NCI-H146 treated with DMSO at 0.1 percent for 48 hours (cell line): Measurements from ENCODE around the gene ARL5B.
A peak's percentile ranks its signal among the peaks of the same experiment; 100 is the strongest.

Source experiments
- DNase-seq: peaks from one replicate; lab custom pipeline; 2025; ENCODE audit not compliant: unreplicated experiment; lab: John Stamatoyannopoulos, UW

The ARL5B gene

GRCh38 chr10:18658271-18659124 lies 733 bp upstream of the ARL5B start:
- DNase-seq, result peak; percentile 50

GRCh38 chr10:18659819-18660535 lies 746 bp downstream of the ARL5B start:
- DNase-seq, result peak; percentile 82

- DNase-seq, result no peak
Observed at GRCh38 chr10:18660816-18661431, 1.7 kb downstream of the ARL5B start.

GRCh38 chr10:18664841-18665478 lies 5.7 kb downstream of the ARL5B start:
- DNase-seq, result no peak

- DNase-seq, result no peak
Observed at GRCh38 chr10:18665815-18666558, 6.8 kb downstream of the ARL5B start.

- no peak for DNase-seq
Observed at GRCh38 chr10:18666810-18667209, 7.6 kb downstream of the ARL5B start.

- no peak for DNase-seq
Observed at GRCh38 chr10:18668026-18668425, 8.8 kb downstream of the ARL5B start.

- DNase-seq, result no peak
Observed at GRCh38 chr10:18675086-18675801, 16.0 kb downstream of the ARL5B start.

GRCh38 chr10:18680754-18681153 lies 21.5 kb downstream of the ARL5B start:
- DNase-seq, result no peak

- no peak for DNase-seq
Observed at GRCh38 chr10:18681366-18681765, 22.1 kb downstream of the ARL5B start.

- no peak for DNase-seq
Observed at GRCh38 chr10:18681971-18682411, 22.8 kb downstream of the ARL5B start.

GRCh38 chr10:18683427-18683826 lies 24.2 kb downstream of the ARL5B start:
- DNase-seq, result no peak

GRCh38 chr10:18684416-18684815 lies 25.2 kb downstream of the ARL5B start:
- DNase-seq, result no peak

GRCh38 chr10:18684953-18685352 lies 25.7 kb downstream of the ARL5B start:
- DNase-seq, result no peak

GRCh38 chr10:18685555-18685954 lies 26.3 kb downstream of the ARL5B start:
- DNase-seq, result no peak

- no peak for DNase-seq
Observed at GRCh38 chr10:18687195-18687594, 28.0 kb downstream of the ARL5B start.

- DNase-seq, result no peak
Observed at GRCh38 chr10:18687706-18688105, 28.5 kb downstream of the ARL5B start.

- peak; percentile 71 for DNase-seq
Observed at GRCh38 chr10:18689498-18689897, 30.3 kb downstream of the ARL5B start.

- no peak for DNase-seq
Observed at GRCh38 chr10:18690541-18690940, 31.3 kb downstream of the ARL5B start.
